ENCODE data around the gene VSIR.

The VSIR gene

GRCh38 chr10:71714592-71714991 lies 58.7 kb downstream of the VSIR start:
- Histone ChIP-seq H3K23ac (ENCODE audit: low read length in 2 of 2) (no peak overlapping the region), H3K18ac (ENCODE audit: low read depth in 1 of 2, low read length in 2 of 2) (no peak overlapping the region)
- 67% methylated on average over 2 of the region's 5 CpGs for WGBS

GRCh38 chr10:71714031-71714410 lies 59.3 kb downstream of the VSIR start:
- Histone ChIP-seq H3K4me2 (ENCODE audit: low read length, poor library complexity, severe bottlenecking) (no peak overlapping the region), H3K27me3 (ENCODE audit: control insufficient read depth in 1 of 2, insufficient read depth in 1 of 2, low read length in 2 of 2) (peaks cover 0 to 47% of the 10 kb centered on the region in 2 experiments), H3K18ac (ENCODE audit: low read depth in 1 of 2, low read length in 2 of 2) (no peak overlapping the region), H3K27ac (ENCODE audit: low read length, poor library complexity, severe bottlenecking) (no peak overlapping the region), H2BK5ac (ENCODE audit: low read depth, low read length, poor library complexity, severe bottlenecking) (no peak overlapping the region), H3K4me3 (ENCODE audit: insufficient read depth in 1 of 2, low read depth in 1 of 2, low read length in 2 of 2) (peak overlapping the region in 1 of 2 experiments; percentile 68), H3K4me1 (ENCODE audit: control insufficient read depth, insufficient read depth, low read depth, low read length) (peaks cover 5% of the 10 kb centered on the region), H2BK120ac (ENCODE audit: low read depth, low read length) (no peak overlapping the region), H4K91ac (ENCODE audit: low read length) (no peak overlapping the region), H4K8ac (ENCODE audit: low read length) (no peak overlapping the region), H2BK12ac (ENCODE audit: low read length in 2 of 2) (no peak overlapping the region), H2AK5ac (ENCODE audit: low read length, severe bottlenecking) (no peak overlapping the region), H3K14ac (ENCODE audit: low read length in 2 of 2) (peak overlapping the region in 1 of 2 experiments; percentile 14), H3K23ac (ENCODE audit: low read length in 2 of 2) (no peak overlapping the region), H3K9me3 (ENCODE audit: control insufficient read depth, low read length) (no peaks in the 10 kb centered on the region), H3K9ac (ENCODE audit: low read length) (peak overlapping the region; percentile 86), H3K79me1 (replicated peaks; ENCODE audit: low read length, poor library complexity, severe bottlenecking) (no peaks in the 10 kb centered on the region), H3K36me3 (ENCODE audit: control insufficient read depth in 1 of 2, insufficient read depth in 2 of 2, low read depth in 1 of 2, low read length in 2 of 2) (no peaks in the 10 kb centered on the region), H2BK15ac (ENCODE audit: low read depth, poor library complexity, severe bottlenecking) (no peak overlapping the region), H2AFZ (ENCODE audit: low read depth, low read length) (no peak overlapping the region), H3K4ac (ENCODE audit: low read depth in 1 of 2, low read length in 2 of 2) (no peak overlapping the region)
- WGBS = 94% methylated on average over 4 of the region's 4 CpGs
- no peak for DNase-seq

More at GRCh38 chr10:71714592-71714991, 58.7 kb downstream of the VSIR start:
- Histone ChIP-seq H3K36me3 (ENCODE audit: control insufficient read depth in 1 of 2, insufficient read depth in 2 of 2, low read depth in 1 of 2, low read length in 2 of 2) (no peaks in the 10 kb centered on the region), H3K79me1 (replicated peaks; ENCODE audit: low read length, poor library complexity, severe bottlenecking) (no peaks in the 10 kb centered on the region), H3K27ac (ENCODE audit: low read length, poor library complexity, severe bottlenecking) (no peak overlapping the region), H4K8ac (ENCODE audit: low read length) (no peak overlapping the region), H2BK5ac (ENCODE audit: low read depth, low read length, poor library complexity, severe bottlenecking) (no peak overlapping the region), H3K4me3 (ENCODE audit: insufficient read depth in 1 of 2, low read depth in 1 of 2, low read length in 2 of 2) (peak overlapping the region in 1 of 2 experiments; percentile 68), H2BK120ac (ENCODE audit: low read depth, low read length) (no peak overlapping the region), H3K4ac (ENCODE audit: low read depth in 1 of 2, low read length in 2 of 2) (no peak overlapping the region), H3K4me1 (ENCODE audit: control insufficient read depth, insufficient read depth, low read depth, low read length) (peaks cover 5% of the 10 kb centered on the region), H3K27me3 (ENCODE audit: control insufficient read depth in 1 of 2, insufficient read depth in 1 of 2, low read length in 2 of 2) (peaks cover 0 to 48% of the 10 kb centered on the region in 2 experiments), H4K91ac (ENCODE audit: low read length) (no peak overlapping the region), H3K9me3 (ENCODE audit: control insufficient read depth, low read length) (no peaks in the 10 kb centered on the region), H3K14ac (ENCODE audit: low read length in 2 of 2) (no peak overlapping the region), H3K9ac (ENCODE audit: low read length) (peak overlapping the region; percentile 86), H2BK15ac (ENCODE audit: low read depth, poor library complexity, severe bottlenecking) (no peak overlapping the region), H2AK5ac (ENCODE audit: low read length, severe bottlenecking) (no peak overlapping the region), H3K4me2 (ENCODE audit: low read length, poor library complexity, severe bottlenecking) (no peak overlapping the region), H2BK12ac (ENCODE audit: low read length in 2 of 2) (no peak overlapping the region), H2AFZ (ENCODE audit: low read depth, low read length) (no peak overlapping the region)
- no peak for DNase-seq

- H2BK5ac ChIP-seq (ENCODE audit: low read depth, low read length, poor library complexity, severe bottlenecking) = no peak overlapping the region
- peak; percentile 9 for DNase-seq
- H2AFZ ChIP-seq (ENCODE audit: low read depth, low read length) = no peak overlapping the region
- H3K18ac ChIP-seq (ENCODE audit: low read depth in 1 of 2, low read length in 2 of 2) = no peak overlapping the region
- 89% methylated on average over 12 of the region's 12 CpGs for WGBS
- no peak overlapping the region for H2AK5ac ChIP-seq (ENCODE audit: low read length, severe bottlenecking)
- no peak overlapping the region for H4K91ac ChIP-seq (ENCODE audit: low read length)
- H3K23ac ChIP-seq (ENCODE audit: low read length in 2 of 2) = no peak overlapping the region
- no peaks in the 10 kb centered on the region for H3K79me1 ChIP-seq (replicated peaks; ENCODE audit: low read length, poor library complexity, severe bottlenecking)
- H4K8ac ChIP-seq (ENCODE audit: low read length) = peak overlapping the region; percentile 33
- H2BK120ac ChIP-seq (ENCODE audit: low read depth, low read length) = no peak overlapping the region
- H3K27ac ChIP-seq (ENCODE audit: low read length, poor library complexity, severe bottlenecking) = no peak overlapping the region
- H3K14ac ChIP-seq (ENCODE audit: low read length in 2 of 2) = peak overlapping the region in 1 of 2 experiments; percentile 39
- H2BK15ac ChIP-seq (ENCODE audit: low read depth, poor library complexity, severe bottlenecking) = no peak overlapping the region
- H3K4ac ChIP-seq (ENCODE audit: low read depth in 1 of 2, low read length in 2 of 2) = no peak overlapping the region
- peak overlapping the region in 1 of 2 experiments; percentile 68 for H3K4me3 ChIP-seq (ENCODE audit: insufficient read depth in 1 of 2, low read depth in 1 of 2, low read length in 2 of 2)
- H3K9me3 ChIP-seq (ENCODE audit: control insufficient read depth, low read length) = no peaks in the 10 kb centered on the region
- H3K4me1 ChIP-seq (ENCODE audit: control insufficient read depth, insufficient read depth, low read depth, low read length) = peaks cover 5% of the 10 kb centered on the region
- peaks cover 4 to 52% of the 10 kb centered on the region in 2 experiments for H3K27me3 ChIP-seq (ENCODE audit: control insufficient read depth in 1 of 2, insufficient read depth in 1 of 2, low read length in 2 of 2)
- peak overlapping the region; percentile 86 for H3K9ac ChIP-seq (ENCODE audit: low read length)
- H3K4me2 ChIP-seq (ENCODE audit: low read length, poor library complexity, severe bottlenecking) = no peak overlapping the region
- H3K36me3 ChIP-seq (ENCODE audit: control insufficient read depth in 1 of 2, insufficient read depth in 2 of 2, low read depth in 1 of 2, low read length in 2 of 2) = no peaks in the 10 kb centered on the region
- H2BK12ac ChIP-seq (ENCODE audit: low read length in 2 of 2) = no peak overlapping the region
These were observed 59.9 kb downstream of the VSIR start for GRCh38 chr10:71713135-71714030.

GRCh38 chr10:71712572-71713134 lies 60.7 kb downstream of the VSIR start:
- Histone ChIP-seq H2BK120ac (ENCODE audit: low read depth, low read length) (no peak overlapping the region), H3K4me2 (ENCODE audit: low read length, poor library complexity, severe bottlenecking) (no peak overlapping the region), H2AFZ (ENCODE audit: low read depth, low read length) (no peak overlapping the region), H3K4me1 (ENCODE audit: control insufficient read depth, insufficient read depth, low read depth, low read length) (peaks cover 5% of the 10 kb centered on the region), H3K23ac (ENCODE audit: low read length in 2 of 2) (no peak overlapping the region), H3K79me1 (replicated peaks; ENCODE audit: low read length, poor library complexity, severe bottlenecking) (no peaks in the 10 kb centered on the region), H2AK5ac (ENCODE audit: low read length, severe bottlenecking) (no peak overlapping the region), H3K14ac (ENCODE audit: low read length in 2 of 2) (no peak overlapping the region), H3K27ac (ENCODE audit: low read length, poor library complexity, severe bottlenecking) (no peak overlapping the region), H3K18ac (ENCODE audit: low read depth in 1 of 2, low read length in 2 of 2) (no peak overlapping the region), H4K91ac (ENCODE audit: low read length) (no peak overlapping the region), H3K4me3 (ENCODE audit: insufficient read depth in 1 of 2, low read depth in 1 of 2, low read length in 2 of 2) (no peak overlapping the region), H4K8ac (ENCODE audit: low read length) (no peak overlapping the region), H2BK5ac (ENCODE audit: low read depth, low read length, poor library complexity, severe bottlenecking) (no peak overlapping the region), H3K4ac (ENCODE audit: low read depth in 1 of 2, low read length in 2 of 2) (no peak overlapping the region), H2BK15ac (ENCODE audit: low read depth, poor library complexity, severe bottlenecking) (no peak overlapping the region), H2BK12ac (ENCODE audit: low read length in 2 of 2) (no peak overlapping the region), H3K9me3 (ENCODE audit: control insufficient read depth, low read length) (no peaks in the 10 kb centered on the region), H3K27me3 (ENCODE audit: control insufficient read depth in 1 of 2, insufficient read depth in 1 of 2, low read length in 2 of 2) (peaks cover 10 to 60% of the 10 kb centered on the region in 2 experiments), H3K36me3 (ENCODE audit: control insufficient read depth in 1 of 2, insufficient read depth in 2 of 2, low read depth in 1 of 2, low read length in 2 of 2) (no peaks in the 10 kb centered on the region), H3K9ac (ENCODE audit: low read length) (peak overlapping the region; percentile 86)
- 89% methylated on average over 17 of the region's 17 CpGs for WGBS
- no peak for DNase-seq

All from mesenchymal stem cell (in vitro differentiated cells and primary cell).